ENCODE results near the gene STXBP1.
"Not testable (repeated sequence)": the region's sequence is repeated elsewhere in the genome, so short reads cannot be mapped to it uniquely, and the experiment has no call there.

The STXBP1 gene

GRCh38 chr9:127621339-127621970, 9.4 kb downstream of the STXBP1 start:
- DNase-seq, result not testable (repeated sequence)

- DNase-seq, result no peak
Observed at GRCh38 chr9:127626752-127627493, 14.8 kb downstream of the STXBP1 start.

GRCh38 chr9:127627494-127627855, 15.4 kb downstream of the STXBP1 start:
- DNase-seq, result no peak

GRCh38 chr9:127628758-127629467, 16.8 kb downstream of the STXBP1 start:
- DNase-seq, result no peak

- DNase-seq, result no peak
Observed at GRCh38 chr9:127629468-127630081, 17.5 kb downstream of the STXBP1 start.

- DNase-seq, result no peak
Observed at GRCh38 chr9:127633216-127633862, 21.3 kb downstream of the STXBP1 start.

GRCh38 chr9:127634021-127634420, 21.9 kb downstream of the STXBP1 start:
- DNase-seq, result no peak

- no peak for DNase-seq
Observed at GRCh38 chr9:127634698-127635097, 22.6 kb downstream of the STXBP1 start.

GRCh38 chr9:127635201-127635735, 23.2 kb downstream of the STXBP1 start:
- DNase-seq, result no peak

- no peak for DNase-seq
Observed at GRCh38 chr9:127637322-127637847, 25.3 kb downstream of the STXBP1 start.

GRCh38 chr9:127640908-127641545, 28.9 kb downstream of the STXBP1 start:
- no peak for DNase-seq

- DNase-seq, result no peak
Observed at GRCh38 chr9:127642082-127642740, 30.1 kb downstream of the STXBP1 start.

GRCh38 chr9:127644146-127644827, 32.2 kb downstream of the STXBP1 start:
- no peak for DNase-seq

- no peak for DNase-seq
Observed at GRCh38 chr9:127644943-127645342, 32.9 kb downstream of the STXBP1 start.

- no peak for DNase-seq
Observed at GRCh38 chr9:127647451-127647850, 35.4 kb downstream of the STXBP1 start.

- DNase-seq, result no peak
Observed at GRCh38 chr9:127650518-127650917, 38.4 kb downstream of the STXBP1 start.

- DNase-seq, result no peak
Observed at GRCh38 chr9:127651697-127652610, 39.9 kb downstream of the STXBP1 start.

GRCh38 chr9:127652733-127653132, 40.7 kb downstream of the STXBP1 start:
- no peak for DNase-seq

GRCh38 chr9:127654619-127655018, 42.5 kb downstream of the STXBP1 start:
- no peak for DNase-seq

GRCh38 chr9:127658428-127658827, 46.4 kb downstream of the STXBP1 start:
- DNase-seq, result no peak

Data from cerebellar nuclear complex (tissue), 1 donor.